GM23338 (cell line): ENCODE data around the gene PRR33. TPM values are rescaled to one million over a fixed set of nuclear protein-coding genes. Genes with fewer than 3 reads are reported as not detected.

Source experiments
- ATAC-seq: fragments of 200-7000 bp; cut with Tn5 transposase; 3 replicates; pipeline ENCODE4 v1.9.1; 2020
- DNase-seq: peaks from one replicate; pipeline ENCODE4 v3.0.0-alpha.2; 2015; ENCODE audit warnings: low spot score
- H2AFZ ChIP-seq: fragments of 200-600 bp; sonication (generic); 2 replicates; pipeline ENCODE4 v1.8.0; 2016; ENCODE audit warnings: antibody characterized with exemption, mild to moderate bottlenecking, moderate library complexity
- H3F3A ChIP-seq: fragments of 200-600 bp; sonication (generic); replicated peaks from 2 replicates; pipeline ENCODE4 v1.8.0; 2017; ENCODE audit warnings: antibody characterized with exemption, mixed run types, low read depth
- H3K27ac ChIP-seq: fragments of 200-600 bp; sonication (generic); 2 replicates; pipeline ENCODE4 v1.6.1; 2016; ENCODE audit warnings: low read depth
- H3K27me3 ChIP-seq: fragments of 200-600 bp; sonication (generic); 2 replicates; pipeline ENCODE4 v1.8.0; 2016; ENCODE audit warnings: mild to moderate bottlenecking, mixed run types, moderate library complexity; ENCODE audit not compliant: insufficient read depth
- H3K36me3 ChIP-seq: fragments of 200-600 bp; sonication (generic); 2 replicates; pipeline ENCODE4 v1.8.0; 2016; ENCODE audit warnings: mild to moderate bottlenecking; ENCODE audit not compliant: insufficient read depth
- H3K4me1 ChIP-seq: fragments of 200-600 bp; sonication (generic); 2 replicates; pipeline ENCODE4 v1.8.0; 2016; ENCODE audit warnings: mild to moderate bottlenecking, moderate library complexity; ENCODE audit not compliant: insufficient read depth
- H3K4me2 ChIP-seq: fragments of 200-600 bp; sonication (generic); 2 replicates; pipeline ENCODE4 v1.7.1; 2017; ENCODE audit warnings: mixed run types
- H3K4me3 ChIP-seq: fragments of 200-600 bp; sonication (generic); 2 replicates; pipeline ENCODE4 v1.6.1; 2016; ENCODE audit warnings: mixed run types
- H3K79me2 ChIP-seq: fragments of 200-600 bp; sonication (generic); replicated peaks from 2 replicates; pipeline ENCODE4 v1.8.0; 2017; ENCODE audit warnings: mild to moderate bottlenecking; ENCODE audit not compliant: insufficient read depth
- H3K9me2 ChIP-seq: fragments of 200-600 bp; sonication (generic); 2 replicates; pipeline ENCODE4 v1.8.0; 2017; ENCODE audit not compliant: insufficient read depth
- H4K20me1 ChIP-seq: fragments of 200-600 bp; sonication (generic); replicated peaks from 2 replicates; pipeline ENCODE4 v1.8.0; 2017; ENCODE audit warnings: mild to moderate bottlenecking; ENCODE audit not compliant: insufficient read depth
- H3K27ac Mint-ChIP-seq: 2 replicates; pipeline ENCODE4 v1.8.0; 2020; ENCODE audit warnings: inconsistent platforms, mild to moderate bottlenecking, moderate library complexity, mixed read lengths
- H3K27me3 Mint-ChIP-seq: 3 replicates; pipeline ENCODE4 v1.8.0; 2022; ENCODE audit warnings: low read depth, mild to moderate bottlenecking, moderate library complexity, mixed read lengths, inconsistent platforms; ENCODE audit not compliant: insufficient read depth, poor library complexity
- H3K36me3 Mint-ChIP-seq: 3 replicates; pipeline ENCODE4 v1.8.0; 2021; ENCODE audit warnings: low read depth, mild to moderate bottlenecking, inconsistent platforms, moderate library complexity, mixed read lengths
- H3K4me1 Mint-ChIP-seq: 3 replicates; pipeline ENCODE4 v1.8.0; 2020; ENCODE audit warnings: mild to moderate bottlenecking, inconsistent platforms, mixed read lengths
- H3K4me3 Mint-ChIP-seq: 3 replicates; pipeline ENCODE4 v1.8.0; 2021; ENCODE audit warnings: moderate library complexity, mild to moderate bottlenecking, inconsistent platforms, mixed read lengths
- H3K9me3 Mint-ChIP-seq: 3 replicates; pipeline ENCODE4 v1.8.0; 2020; ENCODE audit warnings: moderate library complexity, mild to moderate bottlenecking, inconsistent platforms, mixed read lengths
- CREB1 ChIP-seq: fragments of 250-450 bp; sonication (Bioruptor Pico); IDR thresholded peaks from 2 replicates; pipeline ENCODE4 v1.5.0; 2020; ENCODE audit warnings: low read depth, mild to moderate bottlenecking, moderate library complexity
- EZH2phosphoT487 ChIP-seq: fragments of 200-600 bp; sonication (generic); IDR thresholded peaks from one replicate; pipeline ENCODE4 v1.8.1; 2018; ENCODE audit warnings: antibody characterized with exemption; ENCODE audit not compliant: unreplicated experiment
- NANOG ChIP-seq: IDR thresholded peaks from 2 replicates; pipeline ENCODE4 v1.6.1; 2016; ENCODE audit warnings: antibody characterized with exemption, borderline replicate concordance
- POLR2AphosphoS5 ChIP-seq: IDR thresholded peaks from 2 replicates; pipeline ENCODE4 v1.6.1; 2016; ENCODE audit warnings: antibody characterized with exemption, low read depth
- REST ChIP-seq: IDR thresholded peaks from one replicate; pipeline ENCODE4 v1.6.1; 2018; ENCODE audit warnings: antibody characterized with exemption; ENCODE audit not compliant: unreplicated experiment
- STAT1 ChIP-seq: IDR thresholded peaks from one replicate; pipeline ENCODE4 v1.6.1; 2016; ENCODE audit warnings: antibody characterized with exemption; ENCODE audit not compliant: unreplicated experiment
- ZNF114 ChIP-seq: fragments of 250-450 bp; sonication (Bioruptor Pico); IDR thresholded peaks from 2 replicates; pipeline ENCODE4 v1.5.0; 2020; ENCODE audit warnings: mild to moderate bottlenecking, moderate library complexity
- polyA plus RNA-seq: library from polyadenylated mRNA; unstranded; fragments of >200 nt; fragmentation: Nextera tagmentation; extraction: Ambion mirVana; gene quantifications from 2 replicates; pipeline ENCODE4 v1.2.1, GENCODE V29; 2016
- total RNA-seq: library from RNA; depleted of rRNA; stranded (reverse); fragments of >200 nt; shearing (Covaris generic); gene quantifications from 2 replicates; pipeline ENCODE4 v1.2.3, GENCODE V29; 2014
- TF ChIP-seq, protein P1 (sequence below), 2 experiments: fragments of 200-600 bp in 1 of 2; sonication (generic) in 1 of 2; conservative IDR thresholded peaks; 2 replicates each; pipeline versions ENCODE4 v1.5.1 to v1.6.1; 2016 to 2017; ENCODE audit warnings: antibody characterized with exemption in 2 of 2, low read depth in 2 of 2, mild to moderate bottlenecking in 2 of 2, moderate library complexity in 1 of 2
- TF ChIP-seq, protein P2 (sequence below): IDR thresholded peaks from 2 replicates; pipeline ENCODE4 v1.6.1; 2016; ENCODE audit warnings: antibody characterized with exemption

PRR33 gene
- total and polyA plus RNA-seq, 2 experiments from 2014 or later: not detected

GRCh38 chr11:1925373-1926155, 33.9 kb upstream of the PRR33 start:
- Mint-ChIP-seq H3K27me3 (peaks cover 2% of the 10 kb centered on the region), H3K27ac (no peak overlapping the region), H3K9me3 (no peaks in the 10 kb centered on the region), H3K4me1 (no peaks in the 10 kb centered on the region), H3K4me3 (no peak overlapping the region), H3K36me3 (no peaks in the 10 kb centered on the region)
- DNase-seq (no peak), ATAC-seq (no peak)
- Histone ChIP-seq H3K9me2 (no peaks in the 10 kb centered on the region), H3K27me3 (no peaks in the 10 kb centered on the region), H3K4me1 (no peaks in the 10 kb centered on the region), H3K79me2 (no peaks in the 10 kb centered on the region), H3K27ac (no peak overlapping the region), H4K20me1 (no peaks in the 10 kb centered on the region), H3K4me2 (no peak overlapping the region), H3K36me3 (no peaks in the 10 kb centered on the region), H2AFZ (no peak overlapping the region), H3K4me3 (no peak overlapping the region), H3F3A (no peaks in the 10 kb centered on the region)
- TF ChIP-seq ZNF114 (CRISPR knock-in tag) (no peak), REST (no peak), CREB1 (CRISPR knock-in tag) (no peak), STAT1 (no peak), NANOG (no peak), POLR2AphosphoS5 (no peak), EZH2phosphoT487 (no peak)
- TF ChIP-seq, protein P1, sequence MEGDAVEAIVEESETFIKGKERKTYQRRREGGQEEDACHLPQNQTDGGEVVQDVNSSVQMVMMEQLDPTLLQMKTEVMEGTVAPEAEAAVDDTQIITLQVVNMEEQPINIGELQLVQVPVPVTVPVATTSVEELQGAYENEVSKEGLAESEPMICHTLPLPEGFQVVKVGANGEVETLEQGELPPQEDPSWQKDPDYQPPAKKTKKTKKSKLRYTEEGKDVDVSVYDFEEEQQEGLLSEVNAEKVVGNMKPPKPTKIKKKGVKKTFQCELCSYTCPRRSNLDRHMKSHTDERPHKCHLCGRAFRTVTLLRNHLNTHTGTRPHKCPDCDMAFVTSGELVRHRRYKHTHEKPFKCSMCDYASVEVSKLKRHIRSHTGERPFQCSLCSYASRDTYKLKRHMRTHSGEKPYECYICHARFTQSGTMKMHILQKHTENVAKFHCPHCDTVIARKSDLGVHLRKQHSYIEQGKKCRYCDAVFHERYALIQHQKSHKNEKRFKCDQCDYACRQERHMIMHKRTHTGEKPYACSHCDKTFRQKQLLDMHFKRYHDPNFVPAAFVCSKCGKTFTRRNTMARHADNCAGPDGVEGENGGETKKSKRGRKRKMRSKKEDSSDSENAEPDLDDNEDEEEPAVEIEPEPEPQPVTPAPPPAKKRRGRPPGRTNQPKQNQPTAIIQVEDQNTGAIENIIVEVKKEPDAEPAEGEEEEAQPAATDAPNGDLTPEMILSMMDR (conservative IDR thresholded peaks at IDR 0.05; ENCODE audit: low read depth in 2 of 2): no peak
- TF ChIP-seq, protein P2, sequence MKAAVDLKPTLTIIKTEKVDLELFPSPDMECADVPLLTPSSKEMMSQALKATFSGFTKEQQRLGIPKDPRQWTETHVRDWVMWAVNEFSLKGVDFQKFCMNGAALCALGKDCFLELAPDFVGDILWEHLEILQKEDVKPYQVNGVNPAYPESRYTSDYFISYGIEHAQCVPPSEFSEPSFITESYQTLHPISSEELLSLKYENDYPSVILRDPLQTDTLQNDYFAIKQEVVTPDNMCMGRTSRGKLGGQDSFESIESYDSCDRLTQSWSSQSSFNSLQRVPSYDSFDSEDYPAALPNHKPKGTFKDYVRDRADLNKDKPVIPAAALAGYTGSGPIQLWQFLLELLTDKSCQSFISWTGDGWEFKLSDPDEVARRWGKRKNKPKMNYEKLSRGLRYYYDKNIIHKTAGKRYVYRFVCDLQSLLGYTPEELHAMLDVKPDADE: no peak
